ENCODE measurements around the gene NOS3. TPM values are rescaled to one million over a fixed set of nuclear protein-coding genes. Genes with fewer than 3 reads are reported as not detected.

NOS3 gene
- total RNA-seq, 5 donors from 2014 or later (not counting 1 experiment from before 2014, with no cell fraction given): 4.8 to 10.1 (median 5.0) TPM

Other genes with a start within 250 kb of the NOS3 start
- under 1 TPM in 4 of 5 donors, not detected in 1; 0.30 to 0.92 (median 0.63) TPM for gene TMEM176B, start 190.7 kb upstream of the NOS3 start, total RNA-seq
- under 1 TPM in 3 of 5 donors, not detected in 2; 0.43 to 0.79 (median 0.73) TPM for gene TMEM176A, start 190.2 kb upstream of the NOS3 start, total RNA-seq
- under 1 TPM in 2 of 5 donors, not detected in 3; 0.15 to 0.28 TPM for gene AOC1, start 138.5 kb upstream of the NOS3 start, total RNA-seq
- 1 to 10 TPM; 2.9 to 4.6 (median 3.0) TPM for gene KCNH2, start 12.7 kb upstream of the NOS3 start, total RNA-seq
- 10 to 100 TPM; 24.0 to 37.0 (median 31.8) TPM for gene ATG9B, start 33.5 kb downstream of the NOS3 start, total RNA-seq
- gene ABCB8, start 37.4 kb downstream of the NOS3 start, total RNA-seq: 10 to 100 TPM; 72.4 to 83.0 (median 74.8) TPM
- gene ASIC3, start 57.5 kb downstream of the NOS3 start, total RNA-seq: 10 to 100 TPM in 4 of 5 donors, 1 to 10 TPM in 1; 9.8 to 16.0 (median 11.9) TPM
- 1 to 10 TPM; 5.3 to 8.4 (median 6.5) TPM for gene CDK5, start 66.9 kb downstream of the NOS3 start, total RNA-seq
- 10 to 100 TPM; 52.0 to 91.5 (median 74.4) TPM for gene SLC4A2, start 68.6 kb downstream of the NOS3 start, total RNA-seq
- gene FASTK, start 89.8 kb downstream of the NOS3 start, total RNA-seq: 100 to 1,000 TPM in 4 of 5 donors, 10 to 100 TPM in 1; 98.8 to 157 (median 151) TPM
- gene TMUB1, start 92.5 kb downstream of the NOS3 start, total RNA-seq: 10 to 100 TPM; 44.0 to 67.0 (median 56.5) TPM
- gene AGAP3, start 95.5 kb downstream of the NOS3 start, total RNA-seq: 10 to 100 TPM; 28.2 to 67.3 (median 50.9) TPM
- gene GBX1, start 176.7 kb downstream of the NOS3 start, total RNA-seq: not detected
- not detected for gene ASB10, start 196.2 kb downstream of the NOS3 start, total RNA-seq
- gene H2BK1, start 219.5 kb downstream of the NOS3 start, total RNA-seq: 1 to 10 TPM; 3.1 to 7.7 (median 5.1) TPM
- 10 to 100 TPM; 22.9 to 39.7 (median 38.8) TPM for gene ABCF2, start 236.2 kb downstream of the NOS3 start, total RNA-seq
- 10 to 100 TPM; 34.2 to 66.1 (median 64.1) TPM for gene CHPF2, start 241.5 kb downstream of the NOS3 start, total RNA-seq

All from T-cell (primary cell).